SK-N-MC (cell line): ENCODE results near the gene PARVA.

Source experiments
- EZH2 ChIP-seq: fragments of 200-600 bp; sonication (generic); IDR thresholded peaks from one replicate; pipeline ENCODE4 v1.6.1; 2017; ENCODE audit warnings: antibody characterized with exemption
- FOXP2 ChIP-seq: optimal IDR thresholded peaks from 2 replicates; pipeline ENCODE3; 2011; ENCODE audit warnings: mild to moderate bottlenecking, moderate library complexity; ENCODE audit not compliant: insufficient read depth; ENCODE audit errors: extremely low read length, control extremely low read depth
- POLR2AphosphoS5 ChIP-seq: IDR thresholded peaks from 2 replicates; pipeline ENCODE4 v1.6.1; 2012; ENCODE audit warnings: mild to moderate bottlenecking, low read depth, low read length, borderline replicate concordance

DNA sequence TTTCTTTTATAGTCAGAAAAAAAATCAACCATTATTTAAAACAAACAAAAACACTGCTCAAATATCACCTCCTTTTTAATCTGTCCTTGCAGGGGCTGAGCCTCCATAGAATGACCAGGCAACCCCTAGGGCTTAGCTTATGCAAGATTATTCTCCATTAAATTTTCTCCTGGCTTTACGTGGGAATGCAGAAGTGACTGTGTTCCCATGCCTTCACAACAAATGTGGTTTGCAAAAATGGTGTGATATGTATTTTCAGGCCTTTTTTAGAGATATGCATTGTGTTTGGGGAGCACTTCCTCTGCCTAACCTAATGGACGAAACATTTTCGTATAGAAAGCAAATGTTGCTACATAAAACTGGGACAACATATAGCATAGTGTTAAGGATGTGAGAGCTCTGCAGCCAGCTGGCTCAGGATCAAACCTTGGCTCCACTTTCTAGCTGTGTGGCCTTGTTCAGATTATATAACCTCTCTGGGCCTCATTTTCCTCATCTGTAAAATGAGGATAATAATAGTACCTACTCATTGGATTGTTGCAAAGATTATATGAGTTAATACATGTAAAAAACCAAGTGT lies 82.6 kb downstream of the PARVA start:
- TF ChIP-seq EZH2 (no peak), POLR2AphosphoS5 (no peak), FOXP2 (no peak)
